CD4-positive, alpha-beta T cell (primary cell): Measurements from ENCODE around the gene SHISAL2B. TPM values are rescaled to one million over a fixed set of nuclear protein-coding genes. Genes with fewer than 3 reads are reported as not detected.

Source experiments
- ATAC-seq: fragments of 200-7000 bp; cut with Tn5 transposase; one replicate; pipeline ENCODE4 v1.10.0; 2022; ENCODE audit warnings: mild to moderate bottlenecking; ENCODE audit not compliant: poor library complexity
- CTCF ChIA-PET: fragments of 350-600 bp; sonication (Branson Sonifier 250); formaldehyde crosslinking; loops from one replicate; lab custom pipeline; 2021; ENCODE audit warnings: antibody characterized with exemption, inconsistent platforms; lab: Charles Lee
- POLR2A ChIA-PET: fragments of 350-600 bp; sonication (Branson Sonifier 250); formaldehyde crosslinking; loops from one replicate; lab custom pipeline; 2021; ENCODE audit warnings: antibody characterized with exemption, inconsistent platforms; lab: Charles Lee
- DNase-seq, 14 experiments: peaks; one replicate each; pipeline ENCODE4 v3.0.0-alpha.2; 2013 to 2020; ENCODE audit warnings: mixed read lengths in 2 of 14
- H3K27ac ChIP-seq, 2 donors: one replicate each; pipeline versions ENCODE4 v1.5.1 to v1.7.0; 2013; ENCODE audit warnings: low read length in 2 of 2, low read depth in 1 of 2, mild to moderate bottlenecking in 1 of 2
- H3K27me3 ChIP-seq, 2 experiments: 1 replicate in 1 of 2; 2 replicates in 1 of 2; pipeline versions ENCODE4 v1.6.1 to v1.7.0; 2013; ENCODE audit warnings: low read length in 2 of 2, control low read depth in 1 of 2, mild to moderate bottlenecking in 1 of 2, moderate library complexity in 1 of 2; ENCODE audit not compliant: insufficient read depth in 2 of 2, control insufficient read depth in 1 of 2
- H3K36me3 ChIP-seq: one replicate; pipeline ENCODE4 v1.6.1; 2013; ENCODE audit warnings: low read length, control low read depth; ENCODE audit not compliant: insufficient read depth
- H3K4me1 ChIP-seq: one replicate; pipeline ENCODE4 v1.6.1; 2013; ENCODE audit warnings: low read length, control low read depth; ENCODE audit not compliant: insufficient read depth
- H3K4me3 ChIP-seq: one replicate; pipeline ENCODE4 v1.5.1; 2013; ENCODE audit warnings: mild to moderate bottlenecking, low read length, moderate library complexity
- H3K9me3 ChIP-seq, 2 experiments: 1 replicate in 1 of 2; 2 replicates in 1 of 2; pipeline versions ENCODE4 v1.6.1 to v1.7.0; 2013; ENCODE audit warnings: low read length in 2 of 2, mild to moderate bottlenecking in 2 of 2, control low read depth in 1 of 2, moderate library complexity in 1 of 2; ENCODE audit not compliant: control insufficient read depth in 1 of 2, insufficient read depth in 1 of 2
- H3K27ac Mint-ChIP-seq: one replicate; pipeline ENCODE4 v1.8.0; 2020; ENCODE audit warnings: mixed read lengths
- H3K27me3 Mint-ChIP-seq: one replicate; pipeline ENCODE4 v1.8.0; 2021; ENCODE audit warnings: mixed read lengths
- H3K36me3 Mint-ChIP-seq: one replicate; pipeline ENCODE4 v1.8.0; 2021; ENCODE audit warnings: low read depth, mixed read lengths
- H3K4me1 Mint-ChIP-seq: one replicate; pipeline ENCODE4 v1.8.0; 2021; ENCODE audit warnings: low read depth, mixed read lengths
- H3K4me3 Mint-ChIP-seq: one replicate; pipeline ENCODE4 v1.8.0; 2020; ENCODE audit warnings: mild to moderate bottlenecking, mixed read lengths
- H3K9me3 Mint-ChIP-seq: one replicate; pipeline ENCODE4 v1.8.0; 2020; ENCODE audit warnings: mixed read lengths
- CTCF ChIP-seq: fragments of 200-600 bp; IDR thresholded peaks from one replicate; pipeline ENCODE4 v1.8.0; 2022; ENCODE audit warnings: antibody characterized with exemption, mild to moderate bottlenecking
- intact Hi-C, 2 experiments: fragments of 100-400 bp; cut with DNase I in 1 of 2; cut with micrococcal nuclease in 1 of 2; formaldehyde crosslinking; loops; one replicate each; pipeline versions ENCODE4 v1.15.1 to v1.9.0; 2023 to 2025; cut with DNase I, micrococcal nuclease
- polyA plus RNA-seq, 2 donors: library from polyadenylated mRNA; unstranded; fragments of 120-200 nt; gene quantifications; one replicate each; pipeline ENCODE4 v1.2.1, GENCODE V29; 2013
- total RNA-seq, 174 experiments: library from RNA in 2 of 174; stranded (reverse) in 2 of 174; gene quantifications; one replicate each; pipeline ENCODE4 v1.2.3 and lab custom pipeline; 2021 to 2026

Gene SHISAL2B
- total RNA-seq (not detected), total RNA-seq (lab: John Stamatoyannopoulos, UW) (0 to 0.20 (median 0) reads per million in 172 experiments)
- not detected for polyA plus RNA-seq (2013, experiment 1 of 2)
- not detected for polyA plus RNA-seq (2013, experiment 2 of 2)

GRCh38 chr5:64690417-64691151 is at the start of gene SHISAL2B:
Gene SHISAL2B, plus strand, starts transcription at chr5:64690503. Its CDS starts 121 bp downstream, at chr5:64690624.
- no peak for ATAC-seq
- Mint-ChIP-seq H3K9me3 (peaks cover 2% of the 10 kb centered on the region), H3K36me3 (no peaks in the 10 kb centered on the region), H3K27me3 (peaks cover 67% of the 10 kb centered on the region), H3K4me3 (no peak within 1 kb of the TSS), H3K4me1 (no peaks in the 10 kb centered on the region), H3K27ac (no peak within 1 kb of the TSS)
- Histone ChIP-seq H3K4me3 (no peak within 1 kb of the TSS), H3K27ac (no peak within 1 kb of the TSS), H3K36me3 (no peaks in the 10 kb centered on the region), H3K27me3 (peaks cover 18 to 46% of the 10 kb centered on the region in 2 experiments), H3K9me3 (peaks cover 0 to 7% of the 10 kb centered on the region in 2 experiments), H3K4me1 (peaks cover 8% of the 10 kb centered on the region)
- intact Hi-C loops, result no loop called here
- CTCF ChIA-PET, result no interaction called here
- TF ChIP-seq CTCF, result no peak
- no peak for DNase-seq
- POLR2A ChIA-PET, result no interaction called here

GRCh38 chr5:64644831-64645230 is 45.5 kb upstream of the SHISAL2B start:
- H3K27ac Mint-ChIP-seq, result no peak overlapping the region
- no peaks in the 10 kb centered on the region for H3K27me3 ChIP-seq
- no peaks in the 10 kb centered on the region for H3K36me3 ChIP-seq
- H3K9me3 Mint-ChIP-seq, result no peaks in the 10 kb centered on the region
- no peaks in the 10 kb centered on the region for H3K27me3 Mint-ChIP-seq
- no peaks in the 10 kb centered on the region for H3K4me1 ChIP-seq
- no peak for ATAC-seq
- POLR2A ChIA-PET, result no interaction called here
- no peak overlapping the region for H3K27ac ChIP-seq
- H3K4me1 Mint-ChIP-seq, result no peaks in the 10 kb centered on the region
- H3K4me3 Mint-ChIP-seq, result no peak overlapping the region
- no peaks in the 10 kb centered on the region for H3K9me3 ChIP-seq
- DNase-seq, result no peak
- CTCF ChIA-PET, result no interaction called here
- no peaks in the 10 kb centered on the region for H3K36me3 Mint-ChIP-seq
- TF ChIP-seq CTCF, result no peak
- intact Hi-C loops, result no loop called here
- H3K4me3 ChIP-seq, result no peak overlapping the region

GRCh38 chr5:64646169-64646568 is 44.1 kb upstream of the SHISAL2B start:
- Histone ChIP-seq H3K27me3 (no peaks in the 10 kb centered on the region), H3K4me1 (no peaks in the 10 kb centered on the region), H3K9me3 (no peaks in the 10 kb centered on the region), H3K36me3 (no peaks in the 10 kb centered on the region), H3K27ac (no peak overlapping the region), H3K4me3 (no peak overlapping the region)
- ChIA-PET CTCF (interaction anchor here (1.0 kb wide), 1 partner anchor 11 kb away, joined by 4 read pairs; no protein-coding TSS in a partner anchor), POLR2A (no interaction called here)
- Mint-ChIP-seq H3K4me1 (no peaks in the 10 kb centered on the region), H3K27me3 (no peaks in the 10 kb centered on the region), H3K36me3 (no peaks in the 10 kb centered on the region), H3K9me3 (no peaks in the 10 kb centered on the region), H3K27ac (no peak overlapping the region), H3K4me3 (no peak overlapping the region)
- no peak for DNase-seq
- no peak for TF ChIP-seq CTCF
- intact Hi-C loops, result loop anchor here in 1 of 2 experiments (1.0 kb wide), 1 partner anchor 25 kb away; no protein-coding TSS in a partner anchor
- ATAC-seq, result no peak
